SJSA1 (cell line): Measurements from ENCODE around the gene CHST8. TPM values are rescaled to one million over a fixed set of nuclear protein-coding genes. Genes with fewer than 3 reads are reported as not detected.

ENCODE experiments used
- DNase-seq, 2 experiments: peaks; one replicate each; pipeline ENCODE4 v3.0.0-alpha.2; 2015 to 2020; ENCODE audit warnings: low spot score in 2 of 2, low read depth in 1 of 2
- H3K27ac ChIP-seq: fragments of 250-450 bp; sonication (Bioruptor Pico); 2 replicates; pipeline ENCODE4 v1.5.1; 2020; ENCODE audit warnings: mild to moderate bottlenecking, moderate library complexity
- H3K27me3 ChIP-seq: fragments of 250-450 bp; sonication (Bioruptor Pico); replicated peaks from 2 replicates; pipeline ENCODE4 v1.5.1; 2020; ENCODE audit warnings: mild to moderate bottlenecking, moderate library complexity
- H3K36me3 ChIP-seq: fragments of 250-450 bp; sonication (Bioruptor Pico); 2 replicates; pipeline ENCODE4 v1.5.1; 2020; ENCODE audit warnings: mild to moderate bottlenecking
- H3K4me1 ChIP-seq: fragments of 250-450 bp; sonication (Bioruptor Pico); replicated peaks from 2 replicates; pipeline ENCODE4 v1.6.1; 2021; ENCODE audit warnings: mild to moderate bottlenecking
- H3K4me3 ChIP-seq: fragments of 250-450 bp; sonication (Bioruptor Pico); 2 replicates; pipeline ENCODE4 v1.5.1; 2020; ENCODE audit warnings: mild to moderate bottlenecking
- H3K9me3 ChIP-seq: fragments of 250-450 bp; sonication (Bioruptor Pico); replicated peaks from 2 replicates; pipeline ENCODE4 v1.5.1; 2020; ENCODE audit warnings: mild to moderate bottlenecking
- total RNA-seq: library from RNA; depleted of rRNA; stranded (reverse); fragments of >200 nt; shearing (Covaris generic); gene quantifications from 2 replicates; pipeline ENCODE4 v1.2.3, GENCODE V29; 2014

The CHST8 gene
- total RNA-seq, 1 experiment from 2014 or later = not detected

GRCh38 chr19:33702606-33703437 is 81.1 kb downstream of the CHST8 start:
- Histone ChIP-seq H3K27me3 (peaks cover 19% of the 10 kb centered on the region; the same call in 1 of the 2 replicates), H3K36me3 (no peaks in the 10 kb centered on the region), H3K4me1 (no peaks in the 10 kb centered on the region), H3K9me3 (no peaks in the 10 kb centered on the region), H3K4me3 (no peak overlapping the region), H3K27ac (no peak overlapping the region)
- no peak for DNase-seq

- no peaks in the 10 kb centered on the region for H3K36me3 ChIP-seq
- no peak overlapping the region for H3K4me3 ChIP-seq
- DNase-seq = no peak
- no peaks in the 10 kb centered on the region for H3K9me3 ChIP-seq
- H3K27me3 ChIP-seq = peaks cover 21% of the 10 kb centered on the region; the same call in 1 of the 2 replicates
- H3K4me1 ChIP-seq = no peaks in the 10 kb centered on the region
- no peak overlapping the region for H3K27ac ChIP-seq
These were observed 81.6 kb downstream of the CHST8 start for GRCh38 chr19:33703438-33703750.

- Histone ChIP-seq H3K27me3 (peaks cover 26% of the 10 kb centered on the region; the same call in 1 of the 2 replicates), H3K36me3 (no peaks in the 10 kb centered on the region), H3K27ac (no peak overlapping the region), H3K9me3 (no peaks in the 10 kb centered on the region), H3K4me3 (no peak overlapping the region), H3K4me1 (no peaks in the 10 kb centered on the region)
- DNase-seq = no peak
These were observed 82.1 kb downstream of the CHST8 start for GRCh38 chr19:33703821-33704220.

- Histone ChIP-seq H3K27ac (no peak overlapping the region), H3K36me3 (no peaks in the 10 kb centered on the region), H3K9me3 (no peaks in the 10 kb centered on the region), H3K4me3 (no peak overlapping the region), H3K4me1 (no peaks in the 10 kb centered on the region), H3K27me3 (peaks cover 30% of the 10 kb centered on the region; the same call in 1 of the 2 replicates)
- no peak for DNase-seq
These were observed 82.5 kb downstream of the CHST8 start for GRCh38 chr19:33704271-33704670.

DNA sequence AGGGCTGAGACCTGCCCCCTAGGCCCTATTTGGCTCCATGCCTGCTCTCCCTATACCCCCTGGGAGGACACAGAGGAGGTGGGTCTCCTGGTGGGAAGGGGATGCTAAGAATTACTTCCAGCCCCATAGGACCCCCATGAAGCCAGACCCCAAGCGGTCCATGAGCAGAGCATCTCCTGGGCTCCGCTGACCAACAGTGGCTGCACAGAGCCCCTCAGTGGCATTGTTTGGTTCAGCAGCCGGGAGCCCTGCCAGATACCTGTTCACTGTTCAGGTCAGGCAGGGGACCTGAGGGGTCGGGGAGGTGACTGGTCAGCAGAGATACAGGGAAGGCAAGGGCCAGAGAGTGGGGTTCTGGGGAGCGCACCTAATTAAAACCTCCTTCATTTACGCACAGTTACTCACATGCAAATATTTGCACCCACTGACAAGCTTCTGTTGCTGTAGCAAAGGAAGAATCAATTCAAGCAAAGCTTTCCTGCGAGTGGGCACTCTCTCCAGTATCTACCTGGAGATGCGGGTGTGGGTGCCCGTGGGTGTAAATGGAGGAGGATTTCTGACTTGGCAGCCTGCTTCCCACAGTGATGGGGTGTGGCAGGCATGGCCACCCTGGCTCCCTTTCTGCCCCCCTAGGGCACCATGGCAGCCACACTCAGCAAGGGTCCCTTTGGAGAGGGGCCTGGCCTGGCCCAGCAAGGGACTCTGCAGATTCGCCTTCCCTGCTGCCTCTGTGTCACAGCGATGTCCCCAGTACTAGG is 83.5 kb downstream of the CHST8 start:
- no peaks in the 10 kb centered on the region for H3K4me1 ChIP-seq
- no peak overlapping the region for H3K4me3 ChIP-seq
- no peak overlapping the region for H3K27ac ChIP-seq
- no peak for DNase-seq
- H3K27me3 ChIP-seq = peaks cover 24% of the 10 kb centered on the region; the same call in 1 of the 2 replicates
- H3K36me3 ChIP-seq = no peaks in the 10 kb centered on the region
- H3K9me3 ChIP-seq = no peaks in the 10 kb centered on the region

GRCh38 chr19:33705860-33706259 is 84.1 kb downstream of the CHST8 start:
- H3K36me3 ChIP-seq = no peaks in the 10 kb centered on the region
- no peaks in the 10 kb centered on the region for H3K9me3 ChIP-seq
- no peak for DNase-seq
- no peaks in the 10 kb centered on the region for H3K4me1 ChIP-seq
- H3K27ac ChIP-seq = no peak overlapping the region
- H3K4me3 ChIP-seq = no peak overlapping the region
- peaks cover 24% of the 10 kb centered on the region; the same call in 1 of the 2 replicates for H3K27me3 ChIP-seq

DNA sequence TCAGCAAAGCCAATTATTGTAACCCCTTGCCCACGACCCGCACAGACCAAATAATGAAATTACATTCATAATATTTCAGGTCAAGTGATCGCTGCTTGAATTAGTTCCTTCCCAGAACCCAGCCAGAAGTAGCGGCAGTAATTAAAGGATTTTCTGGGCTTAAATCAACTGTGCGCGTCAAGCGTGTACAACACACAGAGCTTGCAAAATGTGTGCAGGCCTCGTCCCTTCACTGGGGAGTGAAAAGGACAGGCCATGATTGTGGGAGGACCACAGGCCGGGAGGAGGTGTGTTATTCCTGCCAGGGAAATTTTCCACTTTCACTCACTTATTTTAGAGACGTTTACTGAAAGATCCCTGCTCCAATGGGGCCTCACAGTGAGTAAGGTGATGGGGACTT is 84.9 kb downstream of the CHST8 start:
- no peaks in the 10 kb centered on the region for H3K36me3 ChIP-seq
- H3K27me3 ChIP-seq = peaks cover 24% of the 10 kb centered on the region; the same call in 1 of the 2 replicates
- no peak for DNase-seq
- H3K9me3 ChIP-seq = no peaks in the 10 kb centered on the region
- no peaks in the 10 kb centered on the region for H3K4me1 ChIP-seq
- H3K27ac ChIP-seq = no peak overlapping the region
- H3K4me3 ChIP-seq = no peak overlapping the region

GRCh38 chr19:33712268-33712667 is 90.5 kb downstream of the CHST8 start:
- H3K9me3 ChIP-seq = no peaks in the 10 kb centered on the region
- H3K4me1 ChIP-seq = no peaks in the 10 kb centered on the region
- no peak for DNase-seq
- H3K36me3 ChIP-seq = no peaks in the 10 kb centered on the region
- H3K4me3 ChIP-seq = no peak overlapping the region
- peaks cover 14% of the 10 kb centered on the region; the same call in 1 of the 2 replicates for H3K27me3 ChIP-seq
- H3K27ac ChIP-seq = no peak overlapping the region

DNA sequence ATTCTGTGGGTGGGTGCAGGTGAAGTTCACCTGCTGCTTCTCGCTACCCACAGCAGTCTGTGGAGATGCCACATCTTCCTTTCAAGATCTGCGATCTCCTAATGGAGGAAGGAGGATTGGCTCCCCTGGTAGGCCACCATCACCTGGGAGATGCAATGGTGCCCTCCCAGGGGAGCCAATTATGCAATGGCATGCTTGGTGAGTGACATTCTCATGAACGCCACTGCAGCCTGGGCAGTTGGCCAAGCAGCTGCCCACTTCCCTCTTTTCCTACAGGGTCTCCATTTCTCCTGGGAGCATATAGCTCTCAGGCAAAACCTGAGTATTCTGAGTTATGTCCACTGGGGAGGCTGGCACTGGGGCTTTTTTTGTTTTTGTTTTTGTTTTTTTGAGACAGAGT is 91.4 kb downstream of the CHST8 start:
- DNase-seq = no peak
- Histone ChIP-seq H3K4me1 (no peaks in the 10 kb centered on the region), H3K27me3 (peaks cover 11% of the 10 kb centered on the region; the same call in 1 of the 2 replicates), H3K36me3 (no peaks in the 10 kb centered on the region), H3K27ac (no peak overlapping the region), H3K9me3 (no peaks in the 10 kb centered on the region), H3K4me3 (no peak overlapping the region)

- Histone ChIP-seq H3K36me3 (no peaks in the 10 kb centered on the region), H3K27ac (no peak overlapping the region), H3K4me1 (no peaks in the 10 kb centered on the region)
These were observed 92.4 kb downstream of the CHST8 start for GRCh38 chr19:33714149-33714548.

DNA sequence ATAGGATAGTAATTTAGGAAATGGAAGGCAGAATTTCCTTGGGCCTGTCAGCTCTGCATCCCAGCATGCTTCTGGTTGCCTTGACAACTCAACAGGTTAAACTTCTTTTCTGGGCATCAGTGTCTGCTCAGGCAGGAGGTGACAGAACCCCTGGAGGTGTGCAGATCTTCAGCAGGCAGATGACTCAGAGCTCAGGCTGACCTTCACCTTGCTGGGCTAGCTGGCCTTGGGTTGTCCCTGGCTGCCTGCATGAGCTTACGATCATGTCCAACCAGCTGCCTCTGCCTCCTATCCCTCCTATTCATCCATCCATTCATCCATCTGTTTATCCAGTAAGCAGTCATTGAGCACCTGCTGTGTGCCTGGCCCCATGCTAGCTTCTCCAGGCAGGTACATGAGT is 93.7 kb downstream of the CHST8 start:
- no peaks in the 10 kb centered on the region for H3K36me3 ChIP-seq
- H3K9me3 ChIP-seq = no peaks in the 10 kb centered on the region
- no peak overlapping the region for H3K4me3 ChIP-seq
- H3K27ac ChIP-seq = no peak overlapping the region
- no peak for DNase-seq
- H3K27me3 ChIP-seq = no peaks in the 10 kb centered on the region; the same call in 1 of the 2 replicates
- H3K4me1 ChIP-seq = no peaks in the 10 kb centered on the region

More at GRCh38 chr19:33714149-33714548, 92.4 kb downstream of the CHST8 start:
- no peak overlapping the region for H3K4me3 ChIP-seq
- DNase-seq = no peak
- no peaks in the 10 kb centered on the region for H3K9me3 ChIP-seq
- peaks cover 1% of the 10 kb centered on the region; the same call in 1 of the 2 replicates for H3K27me3 ChIP-seq

GRCh38 chr19:33717878-33718277 is 96.1 kb downstream of the CHST8 start:
- no peaks in the 10 kb centered on the region for H3K9me3 ChIP-seq
- no peaks in the 10 kb centered on the region for H3K4me1 ChIP-seq
- no peak overlapping the region for H3K27ac ChIP-seq
- H3K27me3 ChIP-seq = no peaks in the 10 kb centered on the region
- H3K4me3 ChIP-seq = no peak overlapping the region
- no peaks in the 10 kb centered on the region for H3K36me3 ChIP-seq
- DNase-seq = no peak

DNA sequence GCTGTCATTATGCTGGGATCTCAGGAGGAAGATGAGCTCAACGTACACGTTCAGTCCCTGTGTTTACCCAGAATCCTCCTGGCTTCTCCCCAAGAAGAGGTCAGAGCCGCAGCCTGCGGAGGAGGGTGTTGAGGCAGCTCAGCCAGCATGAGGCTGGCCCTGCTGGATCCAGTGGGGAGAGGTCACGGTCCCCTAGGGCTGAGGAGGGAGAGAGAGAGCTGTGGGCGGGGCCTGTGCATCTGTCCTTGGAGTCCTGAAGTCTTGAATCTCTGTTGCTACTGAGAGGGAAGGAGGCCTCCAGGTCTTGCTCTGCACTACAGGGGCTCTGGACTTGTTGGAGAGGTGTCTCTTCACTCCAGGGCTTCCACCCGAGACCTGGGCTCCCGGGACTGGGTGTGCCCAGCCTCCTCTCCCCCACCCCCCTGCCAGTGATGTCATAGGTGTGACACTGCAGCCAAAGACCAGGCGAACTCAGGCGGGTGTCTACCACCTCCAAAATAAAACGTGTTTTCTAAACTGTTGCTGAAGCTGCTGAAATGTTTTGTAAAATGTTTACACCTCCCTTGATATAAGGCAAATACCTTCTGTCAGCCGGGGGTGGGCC is 97.0 kb downstream of the CHST8 start:
- no peak for DNase-seq

More for the DNA sequence above, 97.0 kb downstream of the CHST8 start:
- Histone ChIP-seq H3K36me3 (no peaks in the 10 kb centered on the region), H3K27me3 (no peaks in the 10 kb centered on the region), H3K27ac (no peak overlapping the region), H3K4me3 (no peak overlapping the region), H3K9me3 (no peaks in the 10 kb centered on the region), H3K4me1 (no peaks in the 10 kb centered on the region)
